ENCODE results near the gene AGBL1.

The AGBL1 gene

DNA sequence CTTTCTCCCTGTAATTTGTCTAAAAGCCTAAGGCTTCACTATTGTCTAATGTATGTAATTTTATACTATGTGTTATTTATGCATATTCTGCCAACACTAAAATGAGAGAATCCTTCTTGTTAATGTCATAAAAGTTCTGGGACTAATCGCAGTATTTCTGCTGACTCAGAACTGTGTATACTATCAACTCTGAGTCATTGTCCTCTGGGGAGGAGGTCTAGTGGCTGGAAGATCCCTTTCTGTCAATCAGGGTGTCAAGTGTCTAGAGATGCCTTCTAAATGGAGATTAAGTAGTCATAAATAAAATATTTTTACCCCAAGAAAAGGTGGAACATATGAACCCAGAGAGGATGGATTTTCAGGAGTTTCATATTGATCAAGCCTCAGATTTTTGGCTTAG lies 473.4 kb downstream of the AGBL1 start:
- CTCF ChIA-PET: no interaction called here
- POLR2A ChIA-PET: no interaction called here
- TF ChIP-seq, protein P1, sequence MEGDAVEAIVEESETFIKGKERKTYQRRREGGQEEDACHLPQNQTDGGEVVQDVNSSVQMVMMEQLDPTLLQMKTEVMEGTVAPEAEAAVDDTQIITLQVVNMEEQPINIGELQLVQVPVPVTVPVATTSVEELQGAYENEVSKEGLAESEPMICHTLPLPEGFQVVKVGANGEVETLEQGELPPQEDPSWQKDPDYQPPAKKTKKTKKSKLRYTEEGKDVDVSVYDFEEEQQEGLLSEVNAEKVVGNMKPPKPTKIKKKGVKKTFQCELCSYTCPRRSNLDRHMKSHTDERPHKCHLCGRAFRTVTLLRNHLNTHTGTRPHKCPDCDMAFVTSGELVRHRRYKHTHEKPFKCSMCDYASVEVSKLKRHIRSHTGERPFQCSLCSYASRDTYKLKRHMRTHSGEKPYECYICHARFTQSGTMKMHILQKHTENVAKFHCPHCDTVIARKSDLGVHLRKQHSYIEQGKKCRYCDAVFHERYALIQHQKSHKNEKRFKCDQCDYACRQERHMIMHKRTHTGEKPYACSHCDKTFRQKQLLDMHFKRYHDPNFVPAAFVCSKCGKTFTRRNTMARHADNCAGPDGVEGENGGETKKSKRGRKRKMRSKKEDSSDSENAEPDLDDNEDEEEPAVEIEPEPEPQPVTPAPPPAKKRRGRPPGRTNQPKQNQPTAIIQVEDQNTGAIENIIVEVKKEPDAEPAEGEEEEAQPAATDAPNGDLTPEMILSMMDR (IDR thresholded peaks at IDR 0.05; ENCODE audit: control extremely low read depth, extremely low read depth, low read depth, missing control alignments): no peak
- DNase-seq (ENCODE audit: extremely low spot score): no peak

DNA sequence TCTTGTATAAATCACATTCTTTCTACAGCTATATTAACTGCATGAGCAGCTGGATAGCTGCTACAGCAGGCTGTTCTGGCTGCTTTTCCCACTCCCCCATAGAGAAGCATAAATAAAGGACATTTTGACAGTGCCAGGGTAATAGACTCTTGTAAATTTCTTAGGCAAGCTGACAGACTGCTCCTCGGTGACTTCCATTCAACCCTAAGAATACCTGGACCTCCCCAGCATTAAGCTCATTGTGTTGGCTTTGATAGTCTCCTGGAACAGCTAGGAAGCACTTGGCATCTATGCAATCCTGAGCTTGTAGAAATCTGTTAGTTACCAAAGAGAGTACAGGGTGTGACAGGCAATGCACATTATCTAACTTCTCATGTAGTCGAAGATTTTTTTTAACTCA lies 475.4 kb downstream of the AGBL1 start:
- ChIA-PET POLR2A (no interaction called here), CTCF (interaction anchor here (0.9 kb wide), 1 partner anchor 35 kb away, joined by 4 read pairs; no protein-coding TSS in a partner anchor)
- DNase-seq (ENCODE audit: extremely low spot score): no peak
- TF ChIP-seq, protein P1 (IDR thresholded peaks at IDR 0.05; ENCODE audit: control extremely low read depth, extremely low read depth, low read depth, missing control alignments): no peak

DNA sequence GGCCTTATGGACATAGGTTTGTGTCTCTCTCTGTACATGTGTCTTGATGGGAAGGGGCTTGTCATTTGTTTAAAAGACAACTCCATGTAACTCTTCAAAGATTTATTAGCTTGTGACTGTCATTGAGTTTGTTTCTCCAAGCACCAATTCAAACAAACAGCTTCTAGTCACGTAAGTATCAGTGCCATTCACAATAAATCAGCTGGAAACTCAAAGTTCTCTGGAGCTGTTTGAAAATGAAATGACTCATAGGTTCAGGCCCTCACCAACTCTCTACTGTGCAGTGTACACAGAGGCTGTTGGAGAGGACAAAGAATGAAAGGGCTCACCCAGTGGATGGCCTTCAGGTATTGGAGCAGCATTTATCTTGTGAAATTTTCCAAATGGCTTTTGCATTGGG lies 476.3 kb downstream of the AGBL1 start:
- no peak for DNase-seq (ENCODE audit: extremely low spot score)
- ChIA-PET CTCF (no interaction called here), POLR2A (no interaction called here)
- TF ChIP-seq, protein P1 (IDR thresholded peaks at IDR 0.05; ENCODE audit: control extremely low read depth, extremely low read depth, low read depth, missing control alignments): no peak

DNA sequence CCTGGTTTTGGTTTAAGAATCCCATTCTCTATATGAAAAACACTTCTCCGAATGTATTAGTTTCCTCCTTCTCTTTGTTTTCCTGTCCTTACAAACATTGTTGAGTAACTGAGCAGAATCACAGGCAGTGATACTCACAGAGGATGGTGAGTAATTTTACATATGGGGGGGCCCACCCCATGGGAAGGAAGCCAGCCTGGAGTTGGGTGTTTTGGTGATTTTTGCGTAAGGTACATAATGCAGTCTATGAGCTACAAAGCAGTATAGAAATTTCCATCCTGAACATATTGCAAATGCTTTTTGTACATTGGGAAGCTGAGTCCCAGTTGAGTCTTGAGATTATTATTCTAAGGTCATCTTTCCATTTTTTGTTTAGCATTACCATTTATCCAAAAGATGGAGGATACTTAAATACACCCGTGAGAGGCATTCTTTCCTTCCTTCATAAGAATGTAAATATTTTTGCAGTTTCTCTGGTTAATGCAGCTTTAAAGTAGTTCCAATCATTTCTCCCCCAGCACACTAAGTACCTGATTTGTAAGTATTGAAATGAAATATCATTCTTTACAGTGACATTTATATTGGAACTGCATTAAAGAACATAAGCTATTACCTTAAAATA lies 476.8 kb downstream of the AGBL1 start:
- TF ChIP-seq, protein P1 (IDR thresholded peaks at IDR 0.05; ENCODE audit: control extremely low read depth, extremely low read depth, low read depth, missing control alignments): no peak
- no peak for DNase-seq (ENCODE audit: extremely low spot score)
- CTCF ChIA-PET: no interaction called here
- POLR2A ChIA-PET: no interaction called here

DNA sequence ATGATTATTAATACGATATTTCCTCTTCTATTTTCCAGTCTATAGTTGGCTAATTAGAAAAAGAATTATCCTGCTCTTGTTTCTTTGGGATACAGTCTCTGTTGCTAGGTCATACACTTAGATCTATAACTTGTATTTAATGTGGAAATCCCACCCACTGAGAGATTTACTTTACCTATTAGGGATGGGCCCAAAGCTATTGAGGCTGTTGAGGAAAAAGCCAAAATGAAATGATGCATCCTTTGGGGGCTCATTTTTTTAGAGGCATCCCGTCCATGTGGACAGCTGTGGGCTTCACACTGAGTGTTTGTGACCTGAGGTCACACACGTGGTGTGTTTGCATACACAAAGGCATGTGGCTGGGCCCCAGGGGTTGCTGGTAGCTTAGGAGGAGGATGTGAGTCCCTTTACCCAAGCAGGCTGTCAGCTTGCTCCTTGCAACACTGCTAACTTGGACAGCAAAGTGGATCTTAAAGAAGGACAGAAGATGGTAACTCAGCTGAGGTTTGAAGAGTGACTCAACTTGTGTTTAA lies 477.4 kb downstream of the AGBL1 start:
- ChIA-PET POLR2A (no interaction called here), CTCF (no interaction called here)
- TF ChIP-seq, protein P1 (IDR thresholded peaks at IDR 0.05; ENCODE audit: control extremely low read depth, extremely low read depth, low read depth, missing control alignments): no peak
- DNase-seq (ENCODE audit: extremely low spot score): no peak

DNA sequence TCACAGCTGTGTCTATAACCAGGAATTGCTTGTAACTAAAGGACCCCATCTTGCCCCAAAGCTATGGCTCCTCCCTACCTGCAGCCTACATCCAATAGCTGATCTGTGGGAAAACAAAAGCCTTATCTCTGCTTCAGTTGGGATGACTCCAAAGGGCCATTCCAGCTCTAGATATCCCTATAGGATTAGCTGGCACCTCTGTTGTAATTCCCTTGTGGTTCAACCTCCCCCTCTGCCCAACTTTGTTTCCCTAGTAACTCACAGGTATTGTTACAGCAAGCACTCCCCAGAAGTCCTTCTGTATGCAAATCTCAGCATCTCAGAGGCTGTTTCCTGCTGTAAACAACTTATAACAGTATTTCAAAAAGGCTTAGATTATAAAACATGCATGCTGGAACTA lies 478.6 kb downstream of the AGBL1 start:
- ChIA-PET CTCF (no interaction called here), POLR2A (no interaction called here)
- TF ChIP-seq, protein P1 (IDR thresholded peaks at IDR 0.05; ENCODE audit: control extremely low read depth, extremely low read depth, low read depth, missing control alignments): no peak
- DNase-seq (ENCODE audit: extremely low spot score): no peak

Data from GM10248 (cell line).